ENCODE measurements around the gene TRAPPC2L.

TRAPPC2L gene

GRCh38 chr16:88846088-88846487, 10.8 kb upstream of the TRAPPC2L start:
- intact Hi-C loops (cut with DNase I; ENCODE audit: low total_unique reads), result no loop called here

DNA sequence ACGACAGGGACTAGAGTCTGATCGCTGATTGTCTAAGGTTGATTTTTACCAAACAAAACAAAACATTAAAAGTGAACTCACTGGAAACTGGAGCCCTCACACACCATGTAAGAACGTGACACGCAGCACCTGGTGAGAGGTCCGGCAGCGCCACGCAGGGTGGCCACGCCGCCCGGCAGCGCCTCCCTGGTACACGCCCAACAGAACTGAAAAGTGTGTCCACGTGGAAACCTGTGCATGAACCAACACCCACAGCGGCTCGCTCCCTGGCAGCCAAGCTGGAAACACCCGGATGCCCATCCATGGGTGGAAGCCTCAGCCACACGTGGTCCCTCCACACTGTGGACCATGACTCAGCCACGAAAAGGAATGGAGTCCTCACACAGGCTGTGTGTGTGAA, 9.3 kb upstream of the TRAPPC2L start:
- Histone ChIP-seq H3K9me3 (no peaks in the 10 kb centered on the region), H3K4me3 (no peak overlapping the region), H3K36me3 (peaks cover 0 to 54% (median 16%) of the 10 kb centered on the region in 3 donors), H3K27ac (no peak overlapping the region), H3K4me1 (no peaks in the 10 kb centered on the region), H3K27me3 (no peaks in the 10 kb centered on the region)
- intact Hi-C loops (cut with DNase I; ENCODE audit: low total_unique reads), result no loop called here
- no peak for DNase-seq
- TF ChIP-seq CTCF (IDR thresholded peaks at IDR 0.05), result no peak

More at GRCh38 chr16:88846088-88846487, 10.8 kb upstream of the TRAPPC2L start:
- Histone ChIP-seq H3K36me3 (peaks cover 0 to 57% (median 29%) of the 10 kb centered on the region in 3 donors), H3K4me3 (no peak overlapping the region), H3K9me3 (no peaks in the 10 kb centered on the region), H3K27ac (no peak overlapping the region), H3K27me3 (no peaks in the 10 kb centered on the region), H3K4me1 (no peaks in the 10 kb centered on the region)
- TF ChIP-seq CTCF (IDR thresholded peaks at IDR 0.05), result no peak
- DNase-seq, result no peak

- intact Hi-C loops (cut with DNase I; ENCODE audit: low total_unique reads), result no loop called here
- Histone ChIP-seq H3K36me3 (peaks cover 0 to 45% (median 11%) of the 10 kb centered on the region in 3 donors), H3K27ac (no peak overlapping the region), H3K4me3 (no peak overlapping the region), H3K4me1 (no peaks in the 10 kb centered on the region), H3K9me3 (no peaks in the 10 kb centered on the region), H3K27me3 (no peaks in the 10 kb centered on the region)
- TF ChIP-seq CTCF (IDR thresholded peaks at IDR 0.05), result no peak
- no peak for DNase-seq
Observed at GRCh38 chr16:88848557-88848956, 8.4 kb upstream of the TRAPPC2L start.

DNA sequence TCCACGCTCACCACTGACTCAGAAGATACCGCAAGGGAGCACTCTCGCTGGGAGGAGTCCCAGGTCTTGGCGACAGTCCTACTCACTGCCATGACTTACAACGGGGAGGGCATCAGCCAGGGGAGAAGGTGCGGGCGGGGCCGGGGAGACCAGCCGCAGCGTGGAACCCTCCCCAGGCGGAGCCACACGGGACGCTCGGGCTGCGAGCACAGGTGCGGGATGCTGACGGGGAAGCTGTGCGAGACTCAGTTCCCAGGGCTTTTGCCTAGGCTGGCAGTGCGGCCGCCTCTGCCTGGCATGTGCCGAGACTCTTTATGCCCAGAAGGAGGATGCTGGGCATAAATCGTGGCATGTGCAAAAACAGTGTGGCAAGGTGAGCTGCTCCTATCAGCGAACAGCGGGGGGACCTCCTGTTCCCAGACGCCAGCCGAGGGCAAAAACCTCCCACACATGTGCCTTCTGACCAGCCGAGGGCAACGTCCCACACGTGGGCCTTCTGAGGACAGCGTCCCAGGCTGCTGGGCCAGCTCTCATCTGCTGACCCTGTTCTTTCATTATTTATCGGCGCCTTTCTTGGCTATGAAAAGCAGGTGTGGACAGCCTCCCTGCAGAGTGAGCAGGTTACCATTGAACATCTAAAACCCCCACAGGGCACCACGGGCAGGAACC, 6.3 kb upstream of the TRAPPC2L start:
- no peak overlapping the region for H3K4me3 ChIP-seq
- H3K36me3 ChIP-seq, result peaks cover 0 to 48% (median 11%) of the 10 kb centered on the region in 3 donors
- intact Hi-C loops (cut with DNase I; ENCODE audit: low total_unique reads), result no loop called here
- no peak overlapping the region for H3K27ac ChIP-seq
- H3K27me3 ChIP-seq, result no peaks in the 10 kb centered on the region
- no peak for TF ChIP-seq CTCF (IDR thresholded peaks at IDR 0.05)
- no peaks in the 10 kb centered on the region for H3K9me3 ChIP-seq
- no peak for DNase-seq
- peaks cover 0 to 12% (median 2%) of the 10 kb centered on the region in 4 donors for H3K4me1 ChIP-seq

- H3K27ac ChIP-seq, result no peak overlapping the region
- H3K9me3 ChIP-seq, result no peaks in the 10 kb centered on the region
- no peak for DNase-seq
- peaks cover 0 to 21% (median 8%) of the 10 kb centered on the region in 4 donors for H3K4me1 ChIP-seq
- H3K27me3 ChIP-seq, result no peaks in the 10 kb centered on the region
- intact Hi-C loops (cut with DNase I; ENCODE audit: low total_unique reads), result no loop called here
- H3K4me3 ChIP-seq, result no peak overlapping the region
- H3K36me3 ChIP-seq, result peaks cover 0 to 48% (median 11%) of the 10 kb centered on the region in 3 donors
- no peak for TF ChIP-seq CTCF (IDR thresholded peaks at IDR 0.05)
Observed at GRCh38 chr16:88851616-88852015, 5.3 kb upstream of the TRAPPC2L start.
